AG04450 (cell line): ENCODE results near the gene GPC6. TPM values are rescaled to one million over a fixed set of nuclear protein-coding genes. Genes with fewer than 3 reads are reported as not detected.

Experiments used
- CTCF ChIA-PET: fragments of 300-600, 350-600 bp; formaldehyde crosslinking; extraction: SDS; loops from one replicate; lab custom pipeline; 2022; ENCODE audit warnings: antibody characterized with exemption, inconsistent platforms; lab: Charles Lee
- POLR2A ChIA-PET: fragments of 350-600 bp; formaldehyde crosslinking; extraction: SDS; loops from one replicate; lab custom pipeline; 2021; ENCODE audit warnings: antibody characterized with exemption, inconsistent platforms; lab: Yijun Ruan, JAX
- DNase-seq: peaks from one replicate; pipeline ENCODE4 v3.0.0-alpha.2; 2011; ENCODE audit warnings: low read depth, low spot score
- H3K27ac ChIP-seq: one replicate; pipeline ENCODE4 v1.5.1; 2012; ENCODE audit warnings: low read depth, low read length, control low read depth
- H3K27me3 ChIP-seq: one replicate; pipeline ENCODE4 v1.6.0; 2012; ENCODE audit warnings: low read length; ENCODE audit not compliant: control insufficient read depth, insufficient read depth
- H3K4me3 ChIP-seq: 2 replicates; pipeline ENCODE4 v1.5.1; 2011; ENCODE audit warnings: mild to moderate bottlenecking, low read depth, low read length, control low read depth
- H3K9me3 ChIP-seq: 2 replicates; pipeline ENCODE4 v1.5.1; 2012; ENCODE audit warnings: low read length; ENCODE audit not compliant: control insufficient read depth, insufficient read depth
- CTCF ChIP-seq: IDR thresholded peaks from 2 replicates; pipeline ENCODE4 v1.5.1; 2011; ENCODE audit warnings: low read depth, low read length, control low read depth, inconsistent platforms
- polyA plus RNA-seq: library from polyadenylated mRNA; depleted of rRNA; stranded (reverse); fragments of >200 nt; gene quantifications from 2 replicates; pipeline ENCODE4 v1.2.3, GENCODE V29; 2011

GPC6 gene
- polyA plus RNA-seq, 1 experiment: 40.4 TPM

- no peak overlapping the region for H3K27ac ChIP-seq
- H3K4me3 ChIP-seq: no peak overlapping the region
- no peak for TF ChIP-seq CTCF
- no peak for DNase-seq
- POLR2A ChIA-PET: interaction anchor here (0.7 kb wide), 1 partner anchor 1032 kb away, joined by 5 read pairs; no protein-coding TSS in a partner anchor
- CTCF ChIA-PET: no interaction called here
- no peaks in the 10 kb centered on the region for H3K9me3 ChIP-seq
- H3K27me3 ChIP-seq: no peaks in the 10 kb centered on the region
These were observed 313.3 kb downstream of the GPC6 start for GRCh38 chr13:93539914-93540313.

- Histone ChIP-seq H3K27ac (no peak overlapping the region), H3K4me3 (no peak overlapping the region), H3K27me3 (no peaks in the 10 kb centered on the region), H3K9me3 (no peaks in the 10 kb centered on the region)
- ChIA-PET CTCF (no interaction called here), POLR2A (no interaction called here)
- TF ChIP-seq CTCF: no peak
- no peak for DNase-seq
These were observed 321.3 kb downstream of the GPC6 start for GRCh38 chr13:93547886-93548285.

DNA sequence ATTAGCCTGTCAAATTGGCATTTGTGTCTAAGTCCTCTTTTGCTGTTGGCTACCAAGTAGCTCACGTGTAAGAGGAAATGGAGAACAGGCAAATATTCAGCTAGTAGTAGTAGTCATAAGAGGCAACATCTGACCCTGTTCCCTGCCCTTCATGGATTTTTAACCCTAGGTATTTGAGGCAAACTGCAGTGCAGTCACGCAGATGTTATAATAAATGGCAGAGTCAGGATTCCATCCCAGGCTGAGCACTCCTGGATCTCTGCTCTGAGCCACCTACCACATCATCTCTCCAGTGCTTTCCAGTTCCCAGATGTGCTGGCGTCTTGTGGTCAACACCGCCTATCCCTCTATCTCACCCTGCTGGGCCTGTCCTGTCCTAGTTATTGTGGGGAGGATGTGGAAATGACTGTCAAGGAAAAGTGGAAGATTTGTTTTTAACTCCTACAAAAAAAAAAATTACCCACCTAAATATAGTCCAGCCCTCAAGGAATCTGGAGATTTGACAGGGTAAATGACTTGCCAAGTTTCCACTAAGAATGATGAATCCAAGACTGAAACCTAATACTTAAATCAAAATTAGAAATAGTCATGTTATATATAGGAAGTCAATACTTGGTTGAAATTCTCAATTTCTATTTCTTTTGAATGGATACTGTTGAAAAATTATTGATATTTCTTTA, 322.9 kb downstream of the GPC6 start:
- H3K27ac ChIP-seq: no peak overlapping the region
- POLR2A ChIA-PET: no interaction called here
- no peak for DNase-seq
- H3K4me3 ChIP-seq: no peak overlapping the region
- CTCF ChIA-PET: no interaction called here
- H3K9me3 ChIP-seq: no peaks in the 10 kb centered on the region
- no peak for TF ChIP-seq CTCF
- no peaks in the 10 kb centered on the region for H3K27me3 ChIP-seq

DNA sequence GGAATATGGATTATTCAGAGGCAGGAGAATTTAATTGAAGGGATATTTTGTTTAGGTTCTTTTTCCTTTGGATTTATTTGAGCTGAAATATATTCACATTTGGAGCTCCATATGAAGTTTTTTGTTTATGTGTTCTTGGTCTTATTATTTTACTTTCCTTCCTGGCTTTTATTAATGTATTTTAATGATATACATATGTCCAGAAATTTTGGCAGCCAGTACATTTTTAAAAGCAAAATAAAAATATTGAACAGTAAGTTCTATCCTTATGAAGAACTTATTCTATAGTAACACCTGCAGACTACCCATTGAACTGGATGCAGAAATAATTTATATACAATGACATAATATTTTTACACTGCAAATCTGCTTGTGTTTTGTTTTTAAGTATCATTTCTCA, 323.6 kb downstream of the GPC6 start:
- ChIA-PET CTCF (no interaction called here), POLR2A (no interaction called here)
- H3K9me3 ChIP-seq: no peaks in the 10 kb centered on the region

More for the DNA sequence above, 323.6 kb downstream of the GPC6 start:
- H3K4me3 ChIP-seq: no peak overlapping the region
- no peak overlapping the region for H3K27ac ChIP-seq
- TF ChIP-seq CTCF: no peak
- H3K27me3 ChIP-seq: no peaks in the 10 kb centered on the region
- DNase-seq: no peak
